Activated CD8-positive, alpha-beta memory T cell treated with anti-CD3 and anti-CD28 coated beads, Interleukin-2, amount 50 U/mL, for 1 hour (primary cell): ENCODE measurements around the gene GNAI2.
"Not testable (repeated sequence)": the region's sequence is repeated elsewhere in the genome, so short reads cannot be mapped to it uniquely, and the experiment has no call there.

ENCODE experiments used
- DNase-seq: peaks from one replicate; pipeline ENCODE4 v3.0.0-alpha.2; 2020; ENCODE audit errors: extremely low read depth

GNAI2 gene

DNA sequence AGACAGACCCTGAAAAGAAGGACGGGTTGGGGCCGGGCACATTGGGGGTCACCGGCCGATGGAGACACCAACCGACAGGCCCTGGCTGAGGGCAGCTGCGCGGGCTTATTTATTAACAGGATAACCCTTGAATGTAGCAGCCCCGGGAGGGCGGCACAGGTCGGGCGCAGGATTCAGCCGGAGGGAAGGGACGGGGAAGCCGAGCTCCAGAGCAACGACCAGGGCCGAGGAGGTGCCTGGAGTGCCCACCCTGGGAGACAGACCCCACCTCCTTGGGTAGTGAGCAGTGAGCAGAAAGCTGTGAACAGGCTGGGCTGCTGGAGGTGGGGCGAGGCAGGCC is 40.7 kb downstream of the GNAI2 start:
- DNase-seq: no peak

DNA sequence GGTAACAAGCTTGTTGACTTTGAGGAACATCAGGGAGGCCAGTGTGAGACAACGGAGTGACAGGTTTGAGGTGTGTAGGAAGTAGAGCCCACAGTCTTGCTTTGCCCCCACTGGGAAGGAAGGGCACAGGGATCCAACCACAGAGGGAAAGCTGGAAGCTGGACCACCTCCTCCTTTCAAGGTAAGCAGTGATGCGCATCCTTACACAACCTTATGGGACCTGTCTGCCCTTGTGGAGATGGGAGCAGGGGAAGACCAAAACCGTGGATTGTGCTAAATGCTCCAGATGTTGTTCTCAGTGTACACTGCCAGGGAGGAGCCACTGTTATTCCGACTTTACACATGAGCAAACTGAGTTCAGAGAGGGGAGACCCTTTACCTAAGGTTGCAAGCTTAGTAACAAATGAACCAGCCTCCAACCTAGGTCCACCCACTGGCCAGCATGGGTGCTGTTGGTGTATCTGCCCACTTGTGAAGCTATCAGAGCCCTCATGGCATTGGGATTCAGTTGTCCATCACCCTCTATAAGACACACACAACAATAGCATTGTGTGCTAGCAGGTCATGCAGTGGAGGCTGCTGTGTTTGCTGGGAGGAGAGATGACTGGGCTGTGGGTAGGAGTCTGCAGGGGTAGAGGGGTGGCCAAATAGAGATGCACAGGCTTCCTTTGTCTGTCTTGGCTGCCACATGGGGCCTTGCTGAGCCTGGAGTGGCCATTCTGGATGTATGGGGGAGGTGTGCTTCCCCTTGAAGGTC is 42.3 kb downstream of the GNAI2 start:
- no peak for DNase-seq

DNA sequence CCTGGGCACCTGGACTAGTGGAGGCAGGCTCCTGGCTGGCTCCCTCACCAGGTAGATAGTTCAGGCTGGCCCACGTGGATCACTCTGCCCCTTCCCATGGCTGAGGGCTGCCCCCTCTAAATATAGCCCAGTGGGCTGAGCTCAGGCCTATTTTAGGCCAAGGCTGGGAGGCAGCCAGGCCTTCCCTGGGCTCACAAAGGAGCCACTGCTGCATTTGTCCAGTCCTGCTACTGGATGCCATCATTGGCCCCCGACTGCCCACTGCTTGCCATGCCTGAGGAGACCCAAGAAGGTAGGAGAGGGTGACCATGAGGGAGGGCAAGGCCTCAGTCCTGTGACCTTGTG is 42.8 kb downstream of the GNAI2 start, which contains the start of gene LSMEM2:
Gene LSMEM2 (plus strand): TSS at position 208 of the 345 bp plus-strand sequence. CDS start 27 bp downstream, at position 235.
- DNase-seq: no peak

DNA sequence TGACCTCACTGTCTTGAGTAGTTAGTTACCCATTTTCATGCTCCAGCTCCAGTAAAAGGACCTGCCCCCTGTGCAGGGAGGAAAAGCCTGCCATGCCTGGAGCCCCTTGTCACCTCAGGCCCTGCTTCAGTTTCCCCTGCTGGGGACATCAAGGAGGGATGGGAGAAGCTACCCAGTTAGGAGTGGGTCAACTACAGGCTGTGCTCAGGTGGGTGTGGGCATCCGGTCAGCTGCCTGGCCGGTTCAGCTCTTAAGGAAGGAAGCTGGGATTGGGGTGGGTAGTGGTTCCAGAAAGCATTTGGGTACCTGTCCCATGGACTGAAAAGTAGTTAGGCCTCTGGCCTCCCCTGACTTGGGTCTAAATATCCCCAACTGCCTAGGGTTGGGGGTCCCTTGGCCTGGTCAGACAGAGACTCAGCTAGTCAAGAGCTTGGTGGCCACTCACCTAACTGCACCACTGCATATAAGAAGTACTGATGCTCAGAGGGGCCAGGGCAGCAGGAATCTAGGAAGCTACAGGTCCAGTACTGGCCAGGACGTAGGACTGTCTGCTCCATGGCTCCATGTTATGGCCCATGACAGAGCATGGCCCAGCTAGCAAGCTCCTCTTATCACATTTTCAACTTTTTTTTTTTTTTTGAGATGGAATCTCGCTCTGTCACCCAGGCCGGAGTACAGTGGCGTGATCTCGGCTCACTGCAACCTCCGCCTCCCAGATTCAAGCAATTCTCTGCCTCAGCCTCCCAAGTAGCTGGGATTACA is 43.4 kb downstream of the GNAI2 start:
- DNase-seq: no peak

DNA sequence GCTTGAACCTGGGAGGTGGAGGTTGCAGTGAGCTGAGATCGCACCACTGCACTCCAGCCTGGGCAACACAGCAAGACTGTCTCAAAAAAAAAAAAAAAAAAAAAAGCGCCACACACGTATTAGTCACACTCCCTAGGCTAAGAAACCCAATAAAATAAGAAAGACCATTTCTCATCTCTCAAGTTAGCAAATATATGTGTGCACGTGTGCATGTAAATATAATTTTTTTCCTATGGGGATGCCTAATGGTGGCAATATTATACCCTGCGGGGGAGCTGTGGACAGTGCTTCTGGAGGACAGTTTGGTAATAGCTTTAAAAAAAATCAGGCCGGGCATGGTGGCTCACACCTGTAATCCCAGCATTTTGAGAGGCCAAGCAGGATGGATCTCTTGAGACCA is 48.1 kb downstream of the GNAI2 start:
- not testable (repeated sequence) for DNase-seq

DNA sequence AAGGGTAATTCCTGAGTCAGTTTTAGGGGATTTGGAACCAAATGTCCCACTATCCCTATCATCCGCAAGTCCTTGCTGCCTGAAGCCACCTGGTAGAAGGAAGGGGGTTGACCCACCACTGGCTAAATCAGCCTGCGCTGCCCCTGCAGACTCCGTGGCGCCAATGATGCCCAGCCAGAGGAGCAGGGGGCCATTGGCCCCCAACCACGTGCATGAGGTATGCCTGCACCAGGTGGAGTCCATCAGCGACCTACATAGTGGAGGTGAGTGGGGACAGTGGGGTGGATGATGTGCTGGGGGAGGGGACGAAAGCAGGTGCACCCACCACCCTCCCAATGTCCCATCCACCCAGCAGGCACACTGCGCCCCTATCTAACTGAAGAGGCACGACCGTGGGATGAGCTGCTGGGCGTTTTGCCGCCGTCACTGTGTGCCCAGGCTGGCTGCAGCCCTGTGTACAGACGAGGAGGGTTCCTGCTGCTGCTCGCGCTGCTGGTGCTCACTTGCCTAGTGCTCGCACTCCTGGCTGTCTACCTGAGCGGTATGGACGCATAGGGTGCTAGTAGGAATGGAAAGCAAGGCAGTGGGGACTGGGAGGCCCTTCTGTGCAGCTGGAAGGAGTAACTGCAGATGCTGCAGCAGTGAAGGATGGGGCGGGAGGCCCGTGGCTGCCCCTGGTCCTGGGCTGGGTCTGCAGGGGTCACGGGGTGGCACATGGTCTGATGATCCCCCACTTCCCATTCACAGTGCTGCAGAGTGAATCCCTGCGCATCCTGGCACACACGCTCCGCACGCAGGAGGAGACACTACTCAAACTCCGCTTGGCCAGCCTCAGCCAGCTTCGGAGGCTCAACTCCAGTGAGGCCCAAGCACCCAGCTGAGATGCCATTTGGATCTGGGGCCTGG is 50.6 kb downstream of the GNAI2 start:
- DNase-seq: no peak

DNA sequence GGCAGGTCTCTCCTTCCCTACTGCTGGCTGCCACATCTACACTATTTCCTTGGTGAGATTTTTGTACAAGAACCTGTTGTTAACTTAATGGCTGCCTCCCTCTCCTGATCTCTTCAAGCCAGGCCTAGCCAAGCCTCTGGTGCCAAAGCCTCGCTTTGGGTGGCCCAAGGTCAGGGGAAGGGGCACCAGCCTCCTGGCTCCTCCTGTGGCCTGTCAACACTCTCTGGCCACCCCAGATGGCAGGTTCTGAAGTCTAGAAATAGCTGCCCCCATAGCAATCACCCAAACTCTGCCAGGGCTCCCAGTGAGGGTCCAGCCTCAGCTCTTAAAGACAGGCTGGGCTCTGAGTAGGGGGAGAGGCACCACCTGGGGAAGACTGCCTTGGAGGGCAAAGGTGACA is 51.3 kb downstream of the GNAI2 start:
- no peak for DNase-seq

DNA sequence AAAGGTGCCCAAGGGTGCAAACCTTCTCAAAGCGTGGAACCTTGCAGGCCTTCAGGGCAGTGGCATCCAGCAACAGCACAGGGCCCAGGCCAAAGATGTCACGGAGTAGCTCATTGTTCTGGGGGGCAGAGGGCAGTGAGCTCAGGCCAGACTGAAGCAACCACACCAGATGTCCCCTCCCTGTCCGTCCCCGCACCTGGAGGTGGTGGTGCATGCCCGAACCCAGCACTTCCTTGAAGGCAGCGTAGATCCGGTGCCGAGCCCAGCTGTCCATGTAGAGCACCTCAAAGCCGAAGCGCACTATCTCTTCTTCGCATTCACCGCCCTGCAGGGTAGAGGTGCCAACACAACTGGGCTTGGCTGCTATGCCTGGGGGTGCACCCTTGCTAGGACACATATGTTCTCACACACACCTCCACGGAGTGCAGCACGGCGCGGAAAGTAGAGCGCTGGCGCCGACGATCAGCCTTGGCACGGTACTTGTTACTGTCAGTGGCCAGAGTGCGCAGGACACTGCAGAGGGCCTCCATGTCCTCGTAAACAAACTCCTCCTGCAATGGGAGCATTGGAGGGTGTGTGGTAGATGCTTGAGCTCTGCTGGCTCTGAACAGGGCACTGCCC is 52.5 kb downstream of the GNAI2 start:
- DNase-seq: no peak

DNA sequence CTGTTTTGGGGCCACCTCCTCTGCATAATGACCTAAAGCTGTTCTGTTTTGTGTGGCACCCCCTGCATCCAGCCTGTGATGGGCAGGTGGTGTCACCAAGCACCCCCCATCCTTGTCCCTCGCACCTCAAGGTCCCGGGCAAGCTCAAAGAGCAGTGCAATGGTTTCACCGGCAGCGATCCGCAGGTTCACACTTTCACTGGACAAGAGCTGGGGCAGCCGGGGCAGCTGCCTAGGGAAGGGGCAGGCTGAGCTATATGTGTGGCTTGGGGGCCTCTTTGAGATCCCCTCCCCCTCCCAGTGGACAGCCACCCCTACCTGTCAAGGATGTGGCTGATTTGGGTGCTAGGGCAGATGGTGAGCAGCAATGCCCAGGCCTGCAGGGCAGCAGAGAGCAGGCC is 53.1 kb downstream of the GNAI2 start:
- no peak for DNase-seq

DNA sequence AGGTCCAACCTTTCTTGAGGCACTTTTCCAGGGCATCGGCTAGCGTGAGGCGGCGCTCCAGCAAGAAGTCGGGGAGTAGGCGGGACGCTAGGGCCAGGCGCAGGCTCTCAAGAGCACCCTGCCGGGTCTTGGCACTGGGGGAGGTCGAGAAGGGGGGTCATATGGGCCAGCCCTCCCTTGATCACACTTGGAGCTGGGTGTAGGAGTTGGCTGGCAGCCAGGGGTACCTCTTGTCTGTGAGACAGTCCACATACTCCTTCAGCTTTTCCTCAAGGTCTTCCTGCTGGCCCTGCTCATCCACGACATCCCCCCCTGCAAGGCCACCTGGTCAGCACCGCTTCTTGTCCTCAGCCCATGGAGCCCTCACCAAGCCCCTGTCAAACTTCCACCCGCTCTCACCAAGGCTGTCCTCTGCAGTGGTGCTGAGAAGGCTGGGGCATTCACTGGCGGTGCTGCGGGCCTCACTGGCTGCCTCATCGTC is 54.2 kb downstream of the GNAI2 start:
- no peak for DNase-seq

DNA sequence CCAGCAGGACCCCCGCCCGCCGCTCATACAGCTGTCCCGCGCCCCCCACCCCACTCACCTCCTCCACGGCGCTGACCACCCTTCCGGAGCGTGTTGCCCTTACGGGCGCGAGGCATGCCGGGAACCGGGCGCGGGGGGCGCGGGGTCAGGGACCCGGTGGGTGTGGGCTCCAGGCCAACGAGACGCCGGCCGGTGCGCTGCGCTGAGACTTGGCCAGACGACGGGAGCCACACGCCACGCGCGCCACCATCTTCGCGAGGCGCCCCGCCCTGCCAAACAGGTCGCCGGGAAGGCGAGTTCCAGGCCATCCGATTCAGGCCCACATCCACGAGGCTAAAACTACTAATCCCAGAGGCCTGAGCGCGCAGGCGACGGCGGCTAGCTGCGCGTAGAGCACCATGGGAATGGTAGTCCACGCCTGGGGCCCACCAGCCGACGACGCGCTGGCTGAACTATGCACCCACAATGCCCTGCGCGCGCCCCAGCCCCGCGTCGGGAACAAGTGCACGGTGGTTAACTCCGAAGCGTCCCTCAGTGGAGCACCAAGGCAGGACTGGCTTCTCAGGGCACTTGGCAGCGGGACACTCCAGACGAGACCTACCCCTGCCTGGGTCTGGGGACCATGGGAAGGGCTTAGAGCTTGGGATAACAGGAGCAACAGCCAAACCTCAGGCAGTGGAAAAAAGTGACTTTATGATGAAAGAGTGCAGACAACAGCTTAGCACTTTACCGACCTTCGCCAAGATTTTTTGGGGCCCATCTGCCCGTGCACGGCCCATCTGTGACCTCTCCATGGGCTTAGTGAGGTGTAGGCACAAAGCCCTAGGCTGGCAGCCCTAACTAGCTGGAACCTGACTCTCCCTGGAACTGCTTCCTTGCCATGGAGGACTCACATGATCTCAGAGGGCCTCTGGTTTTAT is 56.4 kb downstream of the GNAI2 start, which contains the start of gene IFRD2:
Gene IFRD2 (minus strand): TSS at position 271 of the 920 bp plus-strand sequence. CDS start 155 bp downstream, at position 116.
- DNase-seq: peak; percentile 86

DNA sequence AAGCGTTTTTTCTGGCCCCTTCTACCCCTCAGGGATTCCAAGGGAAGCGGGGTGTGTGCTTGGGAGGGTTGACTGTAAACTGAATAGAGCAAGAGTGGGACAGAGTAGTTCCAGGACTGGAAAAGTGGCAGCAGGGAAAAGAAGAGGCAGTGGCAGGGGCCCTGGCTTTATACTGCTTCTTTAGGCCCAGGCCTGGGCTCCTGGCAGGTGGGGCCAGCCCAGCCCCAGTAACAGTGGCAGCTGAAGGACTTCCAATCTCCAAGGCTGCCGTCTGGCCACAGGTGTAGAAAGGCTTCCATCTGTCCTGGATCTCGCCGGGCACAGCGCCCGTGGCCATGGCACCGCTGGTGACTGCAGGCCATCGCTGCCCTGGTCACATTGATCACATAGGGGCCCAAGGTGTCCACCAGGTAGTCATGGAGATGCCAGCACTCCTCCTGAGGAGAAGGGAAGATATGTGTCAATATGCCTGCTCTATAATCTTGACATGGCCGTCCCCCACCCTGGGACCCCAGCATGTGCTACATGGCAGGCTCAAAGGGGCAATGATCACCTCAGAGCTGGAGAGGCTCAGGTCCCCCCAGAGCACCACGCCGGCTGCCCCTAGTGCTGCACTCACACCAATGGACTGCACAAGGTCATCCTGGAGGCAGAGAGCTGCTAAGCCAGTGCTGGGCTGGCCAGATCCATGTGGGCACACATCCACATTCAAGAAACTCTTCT is 57.2 kb downstream of the GNAI2 start:
- DNase-seq: no peak

DNA sequence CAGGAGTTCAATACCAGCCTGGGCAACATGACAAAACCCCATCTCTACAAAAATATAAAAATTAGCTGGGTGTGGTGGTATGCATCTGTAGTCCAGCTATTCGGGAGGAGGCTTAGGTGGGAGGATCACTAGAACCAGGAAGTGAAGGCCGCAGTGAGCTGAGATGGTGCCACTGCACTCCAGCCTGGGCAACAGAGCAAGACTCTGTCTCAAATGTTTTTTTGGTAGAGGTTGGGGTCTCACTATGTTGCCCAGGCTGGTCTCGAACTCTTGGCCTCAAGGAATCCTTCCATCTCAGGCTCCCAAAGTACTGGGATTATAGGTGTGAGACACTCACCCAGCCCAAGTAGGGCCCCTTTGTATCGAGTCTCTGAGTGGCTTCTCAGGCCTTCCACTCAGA is 58.1 kb downstream of the GNAI2 start:
- no peak for DNase-seq

DNA sequence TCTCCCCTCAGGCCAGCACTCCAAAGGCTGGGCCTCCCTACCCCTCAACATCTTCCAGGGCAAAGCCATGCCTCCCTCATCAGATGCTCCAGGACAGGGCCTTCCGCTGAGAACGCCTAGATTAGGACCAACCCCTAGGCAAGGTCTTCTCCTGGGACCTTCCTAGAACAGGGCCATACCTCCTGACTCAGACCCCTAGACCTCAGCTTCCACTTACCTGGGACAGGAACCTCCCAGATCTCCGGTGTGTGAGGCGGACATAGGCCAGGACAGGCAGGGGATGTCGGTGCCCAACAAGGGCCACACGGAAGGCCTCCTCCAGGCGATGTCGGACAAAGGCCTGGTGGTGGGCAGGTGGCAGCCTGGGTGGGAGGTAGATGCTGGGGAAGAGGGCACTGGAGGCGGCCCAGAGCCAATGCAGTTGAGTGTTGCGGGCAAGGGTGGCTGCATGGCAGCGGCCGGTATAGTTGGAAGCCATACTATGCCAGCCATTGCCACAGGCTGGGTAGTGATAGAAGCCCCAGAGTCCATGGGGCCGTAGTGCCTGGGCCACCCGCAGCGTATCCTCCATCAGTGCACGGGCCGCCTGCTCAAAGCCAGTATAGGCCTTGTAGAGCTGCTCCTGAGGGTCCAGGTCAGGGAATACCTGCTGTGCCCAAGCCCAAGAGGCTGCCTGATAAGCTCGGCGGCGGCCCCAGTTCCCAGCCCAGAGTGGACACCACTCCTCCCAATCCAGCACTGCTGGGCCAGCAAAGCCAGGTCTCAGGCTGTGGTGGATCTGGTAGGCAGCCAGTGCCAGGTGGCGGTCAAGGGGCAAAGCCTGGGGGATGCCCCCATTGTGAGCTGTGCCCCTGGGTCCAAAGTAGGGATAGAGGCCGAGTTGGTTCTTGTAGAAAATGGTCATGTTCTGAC is 58.7 kb downstream of the GNAI2 start:
- DNase-seq: no peak

DNA sequence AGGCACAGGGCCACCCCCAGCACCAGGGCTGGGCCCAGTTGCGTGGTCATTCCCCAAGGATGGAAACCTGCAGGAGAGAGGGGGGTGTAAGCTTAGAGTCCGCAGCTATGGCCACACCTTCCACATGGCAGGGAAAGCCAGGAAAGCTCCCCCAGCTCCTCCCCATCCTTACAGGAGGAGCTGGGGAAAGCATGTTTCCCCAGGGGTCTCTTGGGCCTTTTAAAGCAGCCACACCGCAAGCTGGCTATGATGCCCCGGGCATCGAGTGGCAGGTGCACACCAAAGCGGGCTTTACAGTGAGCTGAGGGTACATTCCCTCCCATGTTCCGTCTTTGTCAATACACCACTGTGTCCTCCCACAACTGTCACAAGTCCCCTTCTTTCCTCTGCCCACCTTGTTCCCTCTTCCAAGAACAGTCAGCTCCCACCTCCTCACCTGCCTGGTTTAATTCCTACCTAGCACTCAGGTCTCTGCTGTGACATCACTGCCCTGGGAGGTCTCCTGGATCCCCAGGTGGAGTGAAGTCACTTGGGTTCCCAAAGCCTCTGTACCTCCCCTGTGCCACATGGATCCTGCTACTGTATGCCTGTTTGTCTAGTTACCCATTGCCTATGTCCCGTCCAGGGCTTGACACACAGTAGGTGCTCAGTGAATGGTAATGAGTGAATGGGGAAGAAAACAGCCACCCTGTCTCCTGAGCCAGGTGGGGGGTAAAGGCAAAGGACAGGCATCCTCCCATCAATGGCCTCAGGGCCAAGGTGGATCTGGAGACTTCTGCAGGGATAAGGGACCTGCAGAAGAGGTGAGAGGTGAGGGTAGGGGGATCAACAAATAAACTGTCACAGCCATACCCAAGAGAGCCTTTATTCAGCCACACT is 59.8 kb downstream of the GNAI2 start:
- DNase-seq: no peak

DNA sequence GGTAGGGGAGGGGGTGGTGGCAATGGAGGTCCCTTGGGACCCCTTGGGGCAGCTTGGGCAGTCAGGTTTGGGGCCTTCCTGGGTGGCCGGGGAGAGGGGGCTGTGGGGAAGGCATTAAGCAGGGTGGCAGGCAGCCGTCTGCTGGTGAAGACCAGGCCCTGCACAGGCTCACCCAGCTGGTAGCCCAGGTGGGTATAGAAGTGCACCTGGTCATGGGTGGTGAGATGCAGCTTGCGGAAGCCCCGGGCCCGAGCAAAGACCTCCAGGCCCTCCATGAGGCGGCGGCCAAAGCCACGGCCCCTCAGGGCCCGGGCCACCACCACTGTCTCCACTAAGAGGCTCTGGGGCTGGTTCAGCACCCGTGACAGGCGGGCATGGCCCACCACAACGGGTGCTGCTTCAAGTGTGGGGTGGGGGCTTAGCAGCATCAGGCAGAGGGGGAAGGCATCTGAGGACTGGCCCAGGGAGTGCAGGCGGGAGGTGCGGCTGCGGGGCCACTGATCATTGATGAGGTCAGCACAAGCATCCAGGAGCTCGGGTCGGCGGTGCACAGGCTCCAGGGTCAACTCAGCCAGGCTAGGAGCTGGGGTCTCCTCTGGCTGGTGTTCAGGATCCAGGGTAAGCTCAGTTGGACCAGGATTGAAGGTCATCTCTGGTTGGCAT is 60.8 kb downstream of the GNAI2 start:
- no peak for DNase-seq

DNA sequence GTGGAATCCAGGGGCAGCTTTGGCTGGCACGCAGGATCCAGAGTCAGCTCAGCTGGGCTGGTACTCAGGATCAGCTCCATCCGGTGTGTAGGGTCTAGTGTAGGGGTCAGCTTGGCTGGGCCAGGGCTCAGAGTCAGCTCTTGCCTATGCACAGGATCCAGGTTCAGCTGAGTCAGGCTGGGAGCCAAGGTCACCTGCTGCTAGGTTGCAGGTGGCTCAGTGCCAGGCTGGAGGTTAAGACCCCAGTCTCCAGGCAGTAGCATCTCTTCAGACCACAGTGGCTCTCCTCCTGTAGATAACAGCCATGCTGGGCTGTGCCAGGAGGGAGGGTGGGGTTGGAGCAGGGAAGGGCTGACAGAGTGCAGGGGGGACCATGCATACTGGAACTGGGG is 61.4 kb downstream of the GNAI2 start:
- no peak for DNase-seq
